Natural killer cell (primary cell): ENCODE results near the gene PDE4B. TPM values are rescaled to one million over a fixed set of nuclear protein-coding genes. Genes with fewer than 3 reads are reported as not detected.

Experiments used
- ATAC-seq, 3 donors: fragments of 150-1000 bp in 2 of 3; fragments of 200-7000 bp in 1 of 3; cut with Tn5 transposase; 1 replicate in 1 of 3; 2 replicates in 2 of 3; pipeline ENCODE4 v1.10.0; 2021; ENCODE audit warnings: mild to moderate bottlenecking in 2 of 3, moderate library complexity in 2 of 3
- DNase-seq, 2 donors: peaks; one replicate each; pipeline versions ENCODE4 v3.0.0 to v3.0.0-alpha.2; 2013 to 2021; ENCODE audit warnings: mixed read lengths in 1 of 2
- H3K27ac ChIP-seq: one replicate; pipeline ENCODE4 v1.5.1; 2013; ENCODE audit warnings: mild to moderate bottlenecking, low read length
- H3K27me3 ChIP-seq: one replicate; pipeline ENCODE4 v1.6.1; 2013; ENCODE audit warnings: low read length; ENCODE audit not compliant: control insufficient read depth, insufficient read depth
- H3K36me3 ChIP-seq: one replicate; pipeline ENCODE4 v1.6.1; 2013; ENCODE audit warnings: low read length; ENCODE audit not compliant: control insufficient read depth, insufficient read depth
- H3K4me1 ChIP-seq: one replicate; pipeline ENCODE4 v1.6.1; 2013; ENCODE audit warnings: low read length; ENCODE audit not compliant: control insufficient read depth, insufficient read depth
- H3K4me3 ChIP-seq: one replicate; pipeline ENCODE4 v1.5.1; 2013; ENCODE audit warnings: low read length
- H3K9me3 ChIP-seq: one replicate; pipeline ENCODE4 v1.6.1; 2013; ENCODE audit warnings: low read length; ENCODE audit not compliant: control insufficient read depth, insufficient read depth
- H3K27ac Mint-ChIP-seq, 2 donors: one replicate each; pipeline ENCODE4 v1.8.0; 2022; ENCODE audit warnings: mild to moderate bottlenecking in 2 of 2, mixed read lengths in 2 of 2, moderate library complexity in 1 of 2
- H3K27me3 Mint-ChIP-seq, 2 donors: one replicate each; pipeline ENCODE4 v1.8.0; 2022; ENCODE audit warnings: low read depth in 2 of 2, mixed read lengths in 2 of 2
- H3K36me3 Mint-ChIP-seq: one replicate; pipeline ENCODE4 v1.8.0; 2022; ENCODE audit warnings: mixed read lengths
- H3K4me1 Mint-ChIP-seq, 2 donors: one replicate each; pipeline ENCODE4 v1.8.0; 2022; ENCODE audit warnings: mixed read lengths in 2 of 2
- H3K4me3 Mint-ChIP-seq: one replicate; pipeline ENCODE4 v1.8.0; 2022; ENCODE audit warnings: mild to moderate bottlenecking, moderate library complexity, mixed read lengths
- H3K9me3 Mint-ChIP-seq, 2 donors: one replicate each; pipeline ENCODE4 v1.8.0; 2022; ENCODE audit warnings: mixed read lengths in 2 of 2
- CTCF ChIP-seq: fragments of 200-600 bp; IDR thresholded peaks from one replicate; pipeline ENCODE4 v1.8.0; 2022; ENCODE audit warnings: antibody characterized with exemption
- WGBS: methylation state at CpG from one replicate; pipeline ENCODE4 v1.1.7; 2013; ENCODE audit warnings: missing lambda C conversion rate; ENCODE audit not compliant: insufficient coverage; 5-methylcytosine and 5-hydroxymethylcytosine counted together
- intact Hi-C: fragments of 100-400 bp; cut with micrococcal nuclease; formaldehyde crosslinking; loops from one replicate; pipeline ENCODE4 v1.14.2; 2022
- total RNA-seq, 4 donors: library from RNA; stranded (reverse); fragments of 120-200 nt in 1 of 4; gene quantifications; one replicate each; pipeline versions ENCODE4 v1.2.3 to v1.2.4, GENCODE V29; 2013 to 2022

The PDE4B gene
- total RNA-seq, 3 donors from 2014 or later (not counting 1 experiment from before 2014, with no cell fraction given) = 18.0 to 42.4 (median 25.5) TPM

DNA sequence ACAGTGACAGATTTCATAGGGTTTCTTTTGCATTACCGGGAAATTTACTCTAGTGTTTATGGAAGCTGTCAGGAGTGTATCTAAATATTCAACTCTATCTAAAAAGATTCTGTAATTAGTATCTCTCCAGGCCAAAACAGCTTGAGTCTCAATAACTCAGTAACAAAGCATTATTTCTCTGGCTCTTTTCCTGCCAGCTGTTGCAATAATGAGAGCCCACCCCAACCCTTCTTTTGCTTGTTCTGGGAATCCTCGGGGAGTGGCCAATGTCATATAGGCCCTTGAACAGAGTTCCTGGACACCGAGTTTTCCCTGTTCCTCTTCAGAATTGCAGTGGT, 621.1 kb downstream of the PDE4B start:
- DNase-seq (no peak), ATAC-seq (no peak)
- Mint-ChIP-seq H3K36me3 (peaks cover 6% of the 10 kb centered on the region), H3K9me3 (peaks cover 7 to 16% of the 10 kb centered on the region in 2 donors), H3K27me3 (no peaks in the 10 kb centered on the region), H3K4me3 (no peak overlapping the region), H3K4me1 (peaks cover 11 to 17% of the 10 kb centered on the region in 2 donors), H3K27ac (no peak overlapping the region)
- WGBS = 95% methylated on average over 2 of the region's 3 CpGs
- no peak for TF ChIP-seq CTCF
- Histone ChIP-seq H3K4me3 (no peak overlapping the region), H3K9me3 (peaks cover 16% of the 10 kb centered on the region), H3K27ac (no peak overlapping the region), H3K36me3 (no peaks in the 10 kb centered on the region), H3K27me3 (no peaks in the 10 kb centered on the region), H3K4me1 (no peaks in the 10 kb centered on the region)
- intact Hi-C loops = no loop called here

GRCh38 chr1:66415281-66415680, 622.6 kb downstream of the PDE4B start:
- Histone ChIP-seq H3K4me1 (no peaks in the 10 kb centered on the region), H3K4me3 (no peak overlapping the region), H3K27ac (no peak overlapping the region), H3K27me3 (no peaks in the 10 kb centered on the region), H3K9me3 (peaks cover 16% of the 10 kb centered on the region), H3K36me3 (no peaks in the 10 kb centered on the region)
- Mint-ChIP-seq H3K4me1 (peaks cover 11 to 14% of the 10 kb centered on the region in 2 donors), H3K27ac (no peak overlapping the region), H3K4me3 (no peak overlapping the region), H3K36me3 (no peaks in the 10 kb centered on the region), H3K9me3 (peaks cover 11 to 12% of the 10 kb centered on the region in 2 donors), H3K27me3 (no peaks in the 10 kb centered on the region)
- no peak for DNase-seq
- 76% methylated on average over 2 of the region's 2 CpGs for WGBS
- no peak for TF ChIP-seq CTCF
- ATAC-seq = no peak
- intact Hi-C loops = no loop called here

DNA sequence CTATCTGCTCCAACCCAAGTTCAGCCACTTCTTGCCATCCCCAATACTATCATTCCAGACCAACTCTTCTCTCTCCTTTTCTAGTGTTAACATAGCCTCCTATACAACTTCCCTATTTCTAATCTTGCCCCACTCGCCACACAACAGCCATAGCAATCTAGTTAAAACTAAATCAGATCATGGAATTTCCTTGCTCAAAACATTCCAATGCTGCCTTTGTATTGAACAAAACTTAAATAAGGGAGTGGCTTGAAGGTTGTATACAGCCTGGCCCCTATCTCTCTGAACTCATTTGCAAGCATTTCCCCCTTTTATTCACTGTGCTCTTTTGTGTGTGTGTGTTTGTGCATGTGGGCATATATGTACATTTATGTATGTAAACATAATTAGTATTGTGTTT, 623.2 kb downstream of the PDE4B start:
- no peaks in the 10 kb centered on the region for H3K27me3 Mint-ChIP-seq
- DNase-seq = no peak
- peaks cover 8% of the 10 kb centered on the region in 2 donors for H3K4me1 Mint-ChIP-seq
- Histone ChIP-seq H3K36me3 (no peaks in the 10 kb centered on the region), H3K27ac (no peak overlapping the region), H3K27me3 (no peaks in the 10 kb centered on the region), H3K9me3 (peaks cover 16% of the 10 kb centered on the region), H3K4me1 (no peaks in the 10 kb centered on the region), H3K4me3 (no peak overlapping the region)
- WGBS = 64% methylated on average over 1 of the region's 1 CpG
- intact Hi-C loops = no loop called here
- peaks cover 11 to 12% of the 10 kb centered on the region in 2 donors for H3K9me3 Mint-ChIP-seq
- no peak for TF ChIP-seq CTCF
- H3K27ac Mint-ChIP-seq = no peak overlapping the region
- H3K4me3 Mint-ChIP-seq = no peak overlapping the region
- no peaks in the 10 kb centered on the region for H3K36me3 Mint-ChIP-seq
- ATAC-seq = peak in 1 of 3 donors; percentile 43

- H3K4me1 Mint-ChIP-seq = peaks cover 3% of the 10 kb centered on the region in 2 donors
- Histone ChIP-seq H3K27ac (no peak overlapping the region), H3K4me3 (no peak overlapping the region), H3K36me3 (no peaks in the 10 kb centered on the region), H3K4me1 (no peaks in the 10 kb centered on the region), H3K27me3 (no peaks in the 10 kb centered on the region), H3K9me3 (peaks cover 16% of the 10 kb centered on the region)
- 95% methylated on average over 3 of the region's 3 CpGs for WGBS
- ATAC-seq = no peak
- no peaks in the 10 kb centered on the region for H3K27me3 Mint-ChIP-seq
- no peak overlapping the region for H3K27ac Mint-ChIP-seq
- intact Hi-C loops = no loop called here
- peaks cover 11 to 12% of the 10 kb centered on the region in 2 donors for H3K9me3 Mint-ChIP-seq
- H3K36me3 Mint-ChIP-seq = no peaks in the 10 kb centered on the region
- DNase-seq = no peak
- TF ChIP-seq CTCF = no peak
- no peak overlapping the region for H3K4me3 Mint-ChIP-seq
Observed at GRCh38 chr1:66416295-66416694, 623.6 kb downstream of the PDE4B start.
